SIG-M5 treated with dmso at 0.1 percent for 504 hours (cell line): ENCODE data around the gene COMT.
"Not testable (repeated sequence)": the region's sequence is repeated elsewhere in the genome, so short reads cannot be mapped to it uniquely, and the experiment has no call there.

ENCODE experiments used
- DNase-seq: peaks from one replicate; lab custom pipeline; 2025; ENCODE audit not compliant: unreplicated experiment; lab: John Stamatoyannopoulos, UW

COMT gene

GRCh38 chr22:19928207-19928606 lies 13.4 kb upstream of the COMT start:
- no peak for DNase-seq

DNA sequence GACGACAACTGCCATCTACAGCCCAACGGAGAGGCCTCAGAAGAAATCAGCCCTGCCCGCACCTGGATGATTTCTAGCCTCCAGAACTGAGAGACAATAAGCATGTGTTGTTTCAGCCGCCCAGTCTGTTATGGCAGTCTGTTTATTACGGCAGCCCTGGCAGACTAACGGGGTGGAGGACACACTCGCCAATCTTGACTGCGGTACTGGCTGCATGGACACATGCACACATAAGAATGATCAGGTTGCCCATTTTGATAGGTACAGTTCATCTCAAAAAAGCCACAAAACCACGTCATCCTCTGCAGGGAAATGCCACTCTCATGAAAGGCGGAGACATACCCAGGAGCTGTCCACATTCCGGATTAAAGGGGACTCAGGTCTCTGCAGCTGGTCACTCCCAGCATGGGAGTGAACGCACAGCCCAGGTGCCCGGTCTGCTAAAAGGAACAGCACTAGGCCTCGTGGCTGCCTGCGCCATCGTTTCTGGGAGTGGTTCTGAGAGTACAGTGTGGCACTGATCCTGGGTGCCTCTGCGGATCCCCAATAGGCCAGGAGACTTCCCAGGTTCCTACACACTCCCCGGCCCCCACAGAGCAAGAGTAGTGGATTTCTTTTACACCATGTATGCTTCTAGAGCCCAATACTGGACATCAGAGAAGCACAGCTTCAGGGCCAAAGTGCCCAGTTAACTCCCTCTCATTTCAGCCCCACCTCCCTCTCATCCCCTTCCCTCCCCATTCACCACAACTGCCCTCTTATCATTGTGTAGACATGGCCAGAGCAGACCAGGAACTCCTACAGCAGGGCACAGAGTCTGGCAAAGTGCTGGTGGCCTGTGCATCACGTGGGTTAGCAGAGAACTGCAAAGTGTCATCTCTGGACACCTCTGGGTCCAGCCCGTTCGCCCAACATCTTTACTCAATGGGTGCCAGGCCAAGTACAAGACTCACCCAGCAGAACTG lies 11.7 kb upstream of the COMT start:
- DNase-seq = no peak

DNA sequence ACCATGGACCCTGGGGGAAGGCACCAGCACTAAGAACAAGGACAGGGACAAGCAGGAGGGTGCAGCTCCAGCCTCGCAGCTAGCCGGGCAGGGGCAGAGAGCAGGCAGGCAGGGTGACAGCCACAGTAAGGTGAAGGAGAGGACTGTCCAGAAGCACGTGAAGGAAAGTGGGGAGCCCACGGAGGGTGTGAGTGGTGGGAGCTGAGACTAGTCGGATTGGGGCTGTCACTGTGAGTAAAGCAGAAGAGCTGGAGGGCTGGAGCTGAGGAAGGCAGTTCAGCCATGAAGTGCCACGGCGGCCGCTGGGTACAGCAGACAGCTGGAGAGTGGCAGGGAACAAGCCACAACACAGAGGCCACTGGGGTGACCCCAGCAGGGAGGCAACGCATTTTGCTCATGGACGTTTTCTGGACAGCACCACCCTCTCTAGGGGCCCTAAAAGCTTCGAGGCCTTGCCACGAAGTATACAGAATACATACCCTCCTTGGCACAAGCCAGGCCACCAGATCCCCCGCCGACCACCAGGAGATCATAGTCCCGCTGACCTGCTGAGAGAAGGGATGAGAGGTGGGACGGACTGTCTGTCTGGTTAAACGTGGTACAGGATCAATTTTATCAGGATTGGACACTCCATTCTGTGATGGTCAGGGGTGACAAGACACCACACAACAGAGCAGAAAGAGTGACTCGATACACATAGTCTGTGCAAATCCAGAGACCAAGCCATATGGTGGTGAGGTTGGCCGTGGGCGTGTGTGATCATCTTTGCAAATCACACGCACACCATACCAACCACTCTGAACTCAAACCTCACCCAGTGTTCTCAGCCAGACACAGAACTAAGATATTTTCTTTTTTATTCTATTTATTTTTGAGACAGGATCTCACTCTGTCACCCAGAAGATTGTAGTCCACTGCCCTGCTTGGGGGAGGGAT lies 10.8 kb upstream of the COMT start:
- no peak for DNase-seq

DNA sequence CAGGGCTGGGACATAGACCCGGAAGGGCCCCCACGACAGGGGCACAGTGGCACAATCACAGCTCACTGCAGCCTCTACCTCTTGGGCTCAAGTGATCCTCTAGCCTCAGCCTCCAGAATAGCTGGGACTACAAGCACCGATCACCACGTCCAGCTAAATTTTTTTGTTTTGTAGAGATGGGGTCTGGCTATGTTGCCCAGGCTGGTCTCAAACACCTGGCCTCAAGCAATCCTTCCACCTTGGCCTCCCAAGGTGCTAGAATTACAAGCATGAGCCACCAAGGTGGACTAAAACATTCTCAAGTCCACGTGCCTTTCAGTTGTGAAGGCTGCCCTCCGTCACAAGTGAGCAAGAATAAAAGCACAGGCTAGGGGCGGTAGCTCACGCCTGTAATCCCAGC lies 10.1 kb upstream of the COMT start:
- no peak for DNase-seq

GRCh38 chr22:19932367-19933206 lies 9.0 kb upstream of the COMT start:
- DNase-seq = peak; percentile 2

GRCh38 chr22:19933341-19934241 lies 8.0 kb upstream of the COMT start:
- no peak for DNase-seq

GRCh38 chr22:19935123-19935718 lies 6.4 kb upstream of the COMT start:
- DNase-seq = not testable (repeated sequence)

DNA sequence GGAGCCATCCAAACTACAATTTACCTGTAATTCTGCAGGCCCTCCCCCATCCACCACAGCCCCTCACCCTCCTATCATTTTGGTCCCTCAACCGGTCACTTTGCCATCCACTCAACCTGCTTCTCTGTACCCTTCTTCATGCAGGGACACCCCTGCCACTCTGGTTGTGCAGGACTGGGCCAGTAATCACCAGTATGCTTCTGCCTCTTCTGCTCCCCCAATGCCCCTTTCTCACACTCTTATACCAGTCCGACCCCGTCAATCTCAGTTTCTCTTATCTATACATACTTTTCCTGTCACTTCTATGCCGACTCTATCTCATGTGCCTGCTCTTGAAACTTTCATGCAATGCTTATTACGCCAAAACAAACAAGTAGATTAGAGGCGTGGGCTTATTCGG lies 5.1 kb upstream of the COMT start:
- DNase-seq = no peak

DNA sequence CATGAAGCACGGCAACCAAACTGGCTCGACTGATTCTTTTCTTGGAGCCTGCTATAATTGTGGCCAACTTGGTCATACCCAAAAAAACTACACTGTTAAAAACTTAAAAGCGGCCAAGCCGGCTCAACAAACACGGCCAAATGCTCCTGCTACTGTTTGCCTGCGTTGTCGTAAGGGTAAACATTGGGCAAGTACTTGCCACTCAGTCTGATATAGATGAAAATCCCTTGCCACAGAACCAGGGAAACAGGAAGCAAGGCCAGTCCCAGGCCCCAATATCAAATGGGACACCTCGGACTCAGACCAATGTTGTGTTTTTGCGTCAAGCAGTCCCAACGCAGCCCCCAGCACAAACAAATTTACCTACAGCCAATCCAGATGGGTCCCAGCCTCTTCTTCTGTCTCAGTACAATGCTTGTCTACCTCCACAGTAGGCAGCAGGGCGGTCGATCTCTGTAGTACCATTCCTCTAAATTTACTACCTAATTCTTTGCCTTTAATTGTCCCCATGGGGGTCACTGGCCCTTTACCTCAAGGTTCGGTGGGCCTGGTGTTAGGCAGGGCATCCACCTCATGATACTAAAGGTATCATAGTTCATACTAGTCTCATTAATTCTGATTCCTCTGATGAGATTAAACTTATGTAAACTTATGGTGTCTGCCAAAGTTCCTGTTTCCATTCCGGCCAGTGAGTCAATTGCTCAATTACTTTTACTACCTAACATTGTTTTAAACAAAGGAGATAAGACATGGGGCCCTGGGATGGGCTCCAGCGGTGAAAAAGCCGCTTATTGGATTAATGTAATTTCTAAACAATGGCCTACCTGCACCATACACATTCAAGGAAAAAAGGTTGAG lies 3.7 kb upstream of the COMT start:
- DNase-seq = peak; percentile 43

DNA sequence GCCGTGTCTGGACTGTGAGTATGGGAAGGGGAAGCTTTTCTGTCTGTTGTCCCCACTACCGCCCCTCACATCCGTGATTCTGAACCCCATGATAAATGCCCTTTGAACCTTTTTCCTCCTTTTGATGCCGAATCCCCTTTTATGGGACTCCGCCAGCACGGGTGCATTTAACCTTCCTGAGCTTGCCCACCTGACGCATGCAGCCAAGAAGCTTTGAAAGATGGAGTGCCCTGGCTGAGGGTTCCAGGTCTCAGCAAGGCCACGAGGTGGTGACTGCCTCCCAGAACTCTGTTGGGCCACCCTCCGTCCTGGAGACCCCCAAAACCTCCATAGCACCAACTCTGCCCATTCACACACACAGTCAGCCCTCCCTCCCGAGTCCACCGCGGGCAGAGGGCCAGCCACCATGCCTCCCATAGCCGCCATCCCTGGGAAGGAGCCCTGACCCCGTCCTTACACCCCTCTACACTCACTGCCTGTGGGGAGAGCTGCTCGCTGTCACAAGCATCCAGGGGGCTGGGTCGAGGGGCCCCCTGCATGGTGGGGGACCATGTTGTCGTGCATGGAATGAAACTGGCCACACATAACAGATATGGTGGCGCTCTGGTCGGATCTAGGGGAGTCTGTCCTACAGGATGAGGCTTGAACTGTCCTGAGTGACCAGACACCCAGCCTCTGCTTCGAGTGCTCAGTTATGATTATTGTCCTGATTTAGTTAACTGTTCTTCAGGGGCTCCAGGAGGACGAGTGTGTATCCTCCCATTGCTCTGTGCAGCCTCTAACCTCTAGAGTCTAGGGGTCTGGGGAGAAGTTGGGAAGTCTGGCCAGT lies 822 bp upstream of the COMT start:
- DNase-seq = no peak

DNA sequence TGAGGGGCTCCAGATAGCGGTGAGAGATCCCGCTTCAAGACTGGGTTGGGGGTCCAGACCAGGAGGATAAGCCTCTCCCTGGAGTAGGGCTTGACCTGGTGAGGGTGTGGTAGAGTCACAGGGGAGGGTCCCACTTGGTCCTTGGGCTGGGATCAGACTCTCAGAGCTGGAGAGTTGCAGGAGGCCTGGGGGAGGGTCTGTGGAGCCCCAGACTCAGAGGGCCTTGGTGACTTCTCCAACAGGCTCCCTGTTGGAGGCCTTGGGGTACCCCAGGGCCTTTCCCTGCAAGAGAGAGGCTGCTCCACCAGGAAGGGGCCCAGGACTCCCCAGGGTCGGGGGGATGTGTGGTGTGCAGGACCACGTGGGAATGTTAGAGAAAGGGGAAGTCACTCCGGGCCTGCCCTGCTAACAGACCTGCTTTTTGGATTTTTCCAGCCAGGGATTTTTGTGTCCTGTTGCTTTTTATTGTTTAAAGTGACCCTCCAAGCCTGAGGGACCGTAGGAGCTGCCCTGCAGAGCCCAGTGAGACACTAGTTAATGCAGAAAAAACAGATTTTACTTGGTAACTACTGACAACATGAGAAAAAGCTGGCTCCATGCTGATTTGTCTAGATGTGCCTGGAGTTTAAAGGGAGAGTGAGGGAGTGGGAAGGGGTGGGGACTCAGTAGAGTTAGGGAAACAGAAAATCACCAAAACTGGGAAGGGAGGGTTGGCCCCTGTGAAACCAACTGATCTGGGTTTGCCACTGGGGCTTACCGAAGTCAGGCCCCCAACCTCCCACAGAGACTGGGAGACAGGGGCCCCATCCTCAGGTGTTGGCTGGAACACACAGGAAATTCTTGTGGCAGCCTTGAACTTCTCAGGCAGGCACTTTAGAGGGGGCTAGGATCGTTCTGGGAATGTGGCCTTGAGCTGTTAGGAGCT lies 847 bp downstream of the COMT start:
- peak; percentile 69 for DNase-seq

DNA sequence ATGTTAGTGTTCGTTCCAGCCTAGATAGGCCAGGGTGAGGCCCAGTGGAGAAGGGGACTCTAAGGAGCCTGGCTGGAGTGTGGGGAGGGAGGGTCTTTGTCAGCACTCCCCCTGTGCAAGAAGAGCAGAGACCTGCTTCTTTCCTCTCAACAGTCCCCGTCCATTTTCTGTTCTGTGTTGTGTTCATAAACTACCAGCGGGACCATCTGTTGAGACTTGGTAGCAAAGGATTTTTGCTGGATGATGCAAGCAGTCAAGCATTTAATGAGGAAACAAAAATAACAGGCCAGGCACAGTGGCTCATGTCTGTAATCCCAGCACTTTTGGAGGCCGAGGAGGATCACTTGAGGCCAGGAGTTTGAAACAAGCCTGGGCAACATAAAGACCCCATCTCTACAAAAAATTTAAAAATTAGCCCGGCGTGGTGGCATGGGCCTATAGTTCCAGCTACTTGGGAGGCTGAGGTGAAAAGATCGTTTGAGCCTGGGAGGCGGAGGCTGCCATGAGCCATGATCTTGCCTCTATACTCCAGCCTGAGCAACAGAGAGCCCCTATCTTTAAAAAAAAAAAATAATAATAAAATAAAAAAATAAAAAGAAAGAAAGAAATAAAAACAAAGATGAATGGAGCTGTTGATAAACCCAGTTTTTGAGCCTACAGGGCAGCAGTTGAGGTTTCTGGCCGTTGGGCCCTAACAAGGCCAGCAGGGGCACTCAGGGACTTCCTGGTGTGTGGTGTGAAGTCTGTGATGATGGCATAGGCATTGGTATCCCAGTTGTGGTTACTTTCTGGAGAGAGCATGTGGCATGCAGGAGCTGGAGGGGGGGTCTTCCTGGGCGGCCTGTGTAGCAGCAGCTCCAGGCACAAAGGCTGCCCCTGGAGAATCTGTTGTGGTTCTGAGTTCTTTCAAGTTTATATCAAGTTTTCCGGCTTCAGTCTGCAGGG lies 1.8 kb downstream of the COMT start:
- DNase-seq = peak; percentile 68

GRCh38 chr22:19948057-19948760 lies 6.6 kb downstream of the COMT start:
- no peak for DNase-seq

DNA sequence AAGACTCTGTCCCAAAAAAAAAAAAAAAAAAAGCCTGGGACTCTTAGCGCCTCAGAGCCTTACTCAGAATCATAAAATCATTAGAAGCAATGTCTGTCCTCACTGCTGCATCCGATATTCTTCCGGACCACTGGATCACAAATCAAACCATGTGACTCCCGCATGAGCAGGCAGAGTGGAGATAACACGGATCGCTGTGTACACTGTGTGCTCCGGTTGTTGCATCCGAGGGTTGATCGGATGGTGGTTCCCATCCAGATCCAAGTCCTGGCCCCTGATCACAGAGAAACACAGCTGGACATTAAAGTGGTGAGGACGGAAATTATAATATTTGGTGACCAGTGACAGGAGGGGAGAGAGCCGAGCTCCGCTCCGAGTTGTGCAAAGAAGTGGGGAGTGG lies 9.8 kb downstream of the COMT start:
- no peak for DNase-seq
